Panc1 (cell line): ENCODE results near the gene USO1. TPM values are rescaled to one million over a fixed set of nuclear protein-coding genes. Genes with fewer than 3 reads are reported as not detected.

Source experiments
- ATAC-seq: fragments of 200-7000 bp; cut with Tn5 transposase; 2 replicates; pipeline ENCODE4 v1.9.1; 2020; ENCODE audit warnings: mild to moderate bottlenecking, moderate library complexity
- Bru-seq: library from RNA; stranded (reverse); fragments of 400-500 nt; gene quantifications from one replicate; lab custom pipeline; 2021; lab: Mats Ljungman, UMichigan
- BruChase-seq, 2 experiments: library from RNA; stranded (reverse); fragments of 400-500 nt; gene quantifications; one replicate each; lab custom pipeline; 2021; lab: Mats Ljungman, UMichigan
- BruUV-seq: library from RNA; stranded (reverse); fragments of 400-500 nt; replicated peaks from 2 replicates; lab custom pipeline; 2021; lab: Mats Ljungman, UMichigan
- CTCF ChIA-PET: fragments of 300-600 bp; sonication (Branson Sonifier 250); formaldehyde crosslinking; loops from one replicate; lab custom pipeline; 2022; ENCODE audit warnings: antibody characterized with exemption; lab: Charles Lee
- POLR2A ChIA-PET: fragments of 300-600 bp; sonication (Branson Sonifier 250); formaldehyde crosslinking; loops from one replicate; lab custom pipeline; 2022; ENCODE audit warnings: antibody characterized with exemption; lab: Charles Lee
- DNase-seq: peaks from one replicate; pipeline ENCODE4 v3.0.0-alpha.2; 2010; ENCODE audit warnings: low read depth, low spot score
- H3K27ac ChIP-seq: 2 replicates; pipeline ENCODE4 v1.5.1; 2011; ENCODE audit warnings: mild to moderate bottlenecking, low read length, inconsistent platforms
- H3K27me3 ChIP-seq: fragments of 200-500 bp; sonication (Bioruptor generic); 2 replicates; pipeline ENCODE4 v1.6.0; 2014; ENCODE audit warnings: low read length, inconsistent platforms; ENCODE audit not compliant: control insufficient read depth, insufficient read depth
- H3K36me3 ChIP-seq: fragments of 200-500 bp; sonication (Bioruptor generic); 2 replicates; pipeline ENCODE4 v1.5.1; 2014; ENCODE audit warnings: inconsistent platforms, mild to moderate bottlenecking, low read length, moderate library complexity; ENCODE audit not compliant: control insufficient read depth, insufficient read depth
- H3K4me1 ChIP-seq: 2 replicates; pipeline ENCODE4 v1.5.1; 2011; ENCODE audit warnings: inconsistent platforms, mild to moderate bottlenecking, low read length, moderate library complexity; ENCODE audit not compliant: control insufficient read depth, insufficient read depth
- H3K4me3 ChIP-seq, 2 experiments: 2 replicates each; pipeline ENCODE4 v1.5.1; 2011 to 2012; ENCODE audit warnings: low read depth in 2 of 2, low read length in 2 of 2, mild to moderate bottlenecking in 2 of 2, inconsistent platforms in 1 of 2, moderate library complexity in 1 of 2
- H3K9me3 ChIP-seq: fragments of 200-500 bp; sonication (Bioruptor generic); 2 replicates; pipeline ENCODE4 v1.5.1; 2014; ENCODE audit warnings: low read depth, mild to moderate bottlenecking, inconsistent platforms, low read length, moderate library complexity; ENCODE audit not compliant: control insufficient read depth, insufficient read depth
- POLR2AphosphoS5 ChIP-seq: IDR thresholded peaks from 2 replicates; pipeline ENCODE4 v1.6.1; 2012; ENCODE audit warnings: mild to moderate bottlenecking, low read depth, low read length, moderate library complexity
- SIN3A ChIP-seq: IDR thresholded peaks from 2 replicates; pipeline ENCODE4 v1.6.1; 2012; ENCODE audit warnings: low read depth, mild to moderate bottlenecking, low read length, moderate library complexity, borderline replicate concordance; ENCODE audit not compliant: insufficient read depth
- TCF7L2 ChIP-seq: IDR thresholded peaks from 2 replicates; pipeline ENCODE4 v1.6.1; 2011; ENCODE audit warnings: mild to moderate bottlenecking, low read depth, low read length, inconsistent platforms
- in situ Hi-C: cut with HindIII; loops from 2 replicates; pipeline ENCODE4 v1.10.0; 2016; ENCODE audit warnings: low sequenced_read_pairs, low pct_unique_long_range_greater_than_20kb
- intact Hi-C: fragments of 100-400 bp; cut with micrococcal nuclease; formaldehyde crosslinking; loops from one replicate; pipeline ENCODE4 v1.10.0; 2022; ENCODE audit not compliant: unreplicated experiment
- long read RNA-seq: library from polyadenylated mRNA; unstranded; transcript quantifications from one replicate; pipeline ENCODE4 v2.0.0, GENCODE V29; 2021; ENCODE audit not compliant: unreplicated experiment
- polyA plus RNA-seq: library from polyadenylated mRNA; unstranded; fragments of >200 nt; gene quantifications from one replicate; pipeline ENCODE4 v1.2.1, GENCODE V29; 2012; ENCODE audit warnings: missing spikeins; ENCODE audit not compliant: insufficient read length
- total RNA-seq: library from RNA; stranded (reverse); gene quantifications from one replicate; pipeline ENCODE4 v1.2.1, GENCODE V29; 2021; ENCODE audit not compliant: unreplicated experiment
- TF ChIP-seq, protein P1 (sequence below), 2 experiments: IDR thresholded peaks; 2 replicates each; pipeline ENCODE4 v1.6.1; 2011 to 2012; ENCODE audit warnings: low read depth in 2 of 2, control low read depth in 1 of 2, low read length in 1 of 2, mild to moderate bottlenecking in 1 of 2, moderate library complexity in 1 of 2; ENCODE audit not compliant: insufficient read depth in 1 of 2
- TF ChIP-seq, protein P2 (sequence below): fragments of 450-650 bp; IDR thresholded peaks from 2 replicates; pipeline ENCODE4 v1.5.1; 2017; ENCODE audit warnings: mild to moderate bottlenecking

Gene USO1
- total RNA-seq (50.0 TPM), Bru-seq, nascent RNA (percentile 79 among the genes with signal in this experiment), BruChase-seq, experiment 1, labeled RNA remaining after a 2-hour chase (percentile 84 among the genes with signal in this experiment), BruChase-seq, experiment 2, labeled RNA remaining after a 6-hour chase (percentile 87 among the genes with signal in this experiment)
- 23.4 TPM for polyA plus RNA-seq
- long read RNA-seq, full-length matches to known transcripts, result 135 of 223 reads
- long read RNA-seq, partial matches to known transcripts, result 28 of 223 reads
- long read RNA-seq, other reads (novel, unspliced or antisense), result 60 of 223 reads

GRCh38 chr4:75724066-75724866, at the start of gene USO1:
USO1 (plus strand) TSS chr4:75724577; CDS start chr4:75724820, 243 bp downstream.
- CTCF ChIA-PET, result interaction anchor here (0.6 to 0.8 kb wide), 3 partner anchors 15 to 147 kb away, joined by 3 to 4 read pairs (median 3); no protein-coding TSS in a partner anchor
- no peaks in the 10 kb centered on the region for H3K27me3 ChIP-seq
- intact Hi-C loops, result no loop called here
- POLR2A ChIA-PET, result interaction anchor here (0.6 to 1.0 kb wide), 5 partner anchors 9 to 260 kb away, joined by 3 to 4 read pairs (median 3); partner anchors contain the start of gene NAAA
- no peaks in the 10 kb centered on the region; the same call in 1 of the 2 replicates for H3K36me3 ChIP-seq
- peak within 1 kb of the TSS; percentile 92 for H3K27ac ChIP-seq
- no peaks in the 10 kb centered on the region for H3K9me3 ChIP-seq
- TF ChIP-seq POLR2AphosphoS5, result peak; percentile 94
- 0 out of 2 replicates have a peak, but pooled peaks have one; percentile 53 for TF ChIP-seq SIN3A
- TF ChIP-seq, protein P1, sequence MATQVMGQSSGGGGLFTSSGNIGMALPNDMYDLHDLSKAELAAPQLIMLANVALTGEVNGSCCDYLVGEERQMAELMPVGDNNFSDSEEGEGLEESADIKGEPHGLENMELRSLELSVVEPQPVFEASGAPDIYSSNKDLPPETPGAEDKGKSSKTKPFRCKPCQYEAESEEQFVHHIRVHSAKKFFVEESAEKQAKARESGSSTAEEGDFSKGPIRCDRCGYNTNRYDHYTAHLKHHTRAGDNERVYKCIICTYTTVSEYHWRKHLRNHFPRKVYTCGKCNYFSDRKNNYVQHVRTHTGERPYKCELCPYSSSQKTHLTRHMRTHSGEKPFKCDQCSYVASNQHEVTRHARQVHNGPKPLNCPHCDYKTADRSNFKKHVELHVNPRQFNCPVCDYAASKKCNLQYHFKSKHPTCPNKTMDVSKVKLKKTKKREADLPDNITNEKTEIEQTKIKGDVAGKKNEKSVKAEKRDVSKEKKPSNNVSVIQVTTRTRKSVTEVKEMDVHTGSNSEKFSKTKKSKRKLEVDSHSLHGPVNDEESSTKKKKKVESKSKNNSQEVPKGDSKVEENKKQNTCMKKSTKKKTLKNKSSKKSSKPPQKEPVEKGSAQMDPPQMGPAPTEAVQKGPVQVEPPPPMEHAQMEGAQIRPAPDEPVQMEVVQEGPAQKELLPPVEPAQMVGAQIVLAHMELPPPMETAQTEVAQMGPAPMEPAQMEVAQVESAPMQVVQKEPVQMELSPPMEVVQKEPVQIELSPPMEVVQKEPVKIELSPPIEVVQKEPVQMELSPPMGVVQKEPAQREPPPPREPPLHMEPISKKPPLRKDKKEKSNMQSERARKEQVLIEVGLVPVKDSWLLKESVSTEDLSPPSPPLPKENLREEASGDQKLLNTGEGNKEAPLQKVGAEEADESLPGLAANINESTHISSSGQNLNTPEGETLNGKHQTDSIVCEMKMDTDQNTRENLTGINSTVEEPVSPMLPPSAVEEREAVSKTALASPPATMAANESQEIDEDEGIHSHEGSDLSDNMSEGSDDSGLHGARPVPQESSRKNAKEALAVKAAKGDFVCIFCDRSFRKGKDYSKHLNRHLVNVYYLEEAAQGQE (IDR thresholded peaks at IDR 0.05; ENCODE audit: insufficient read depth in 1 of 2, low read depth in 2 of 2, low read length in 1 of 2), result no peak
- no peak for TF ChIP-seq TCF7L2
- TF ChIP-seq, protein P2, sequence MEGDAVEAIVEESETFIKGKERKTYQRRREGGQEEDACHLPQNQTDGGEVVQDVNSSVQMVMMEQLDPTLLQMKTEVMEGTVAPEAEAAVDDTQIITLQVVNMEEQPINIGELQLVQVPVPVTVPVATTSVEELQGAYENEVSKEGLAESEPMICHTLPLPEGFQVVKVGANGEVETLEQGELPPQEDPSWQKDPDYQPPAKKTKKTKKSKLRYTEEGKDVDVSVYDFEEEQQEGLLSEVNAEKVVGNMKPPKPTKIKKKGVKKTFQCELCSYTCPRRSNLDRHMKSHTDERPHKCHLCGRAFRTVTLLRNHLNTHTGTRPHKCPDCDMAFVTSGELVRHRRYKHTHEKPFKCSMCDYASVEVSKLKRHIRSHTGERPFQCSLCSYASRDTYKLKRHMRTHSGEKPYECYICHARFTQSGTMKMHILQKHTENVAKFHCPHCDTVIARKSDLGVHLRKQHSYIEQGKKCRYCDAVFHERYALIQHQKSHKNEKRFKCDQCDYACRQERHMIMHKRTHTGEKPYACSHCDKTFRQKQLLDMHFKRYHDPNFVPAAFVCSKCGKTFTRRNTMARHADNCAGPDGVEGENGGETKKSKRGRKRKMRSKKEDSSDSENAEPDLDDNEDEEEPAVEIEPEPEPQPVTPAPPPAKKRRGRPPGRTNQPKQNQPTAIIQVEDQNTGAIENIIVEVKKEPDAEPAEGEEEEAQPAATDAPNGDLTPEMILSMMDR, result peak; percentile 79
- H3K4me1 ChIP-seq, result peaks cover 16% of the 10 kb centered on the region
- in situ Hi-C loops, result no loop called here
- DNase-seq (peak; percentile 91), ATAC-seq (peak; percentile 97)
- no TSS peak for BruUV-seq
- H3K4me3 ChIP-seq, result peak within 1 kb of the TSS; percentile 87 to 91

GRCh38 chr4:75675004-75675531, 49.3 kb upstream of the USO1 start:
- intact Hi-C loops (no loop called here), in situ Hi-C loops (no loop called here)
- TF ChIP-seq SIN3A (no peak), TCF7L2 (no peak), POLR2AphosphoS5 (no peak)
- TF ChIP-seq, protein P1 (IDR thresholded peaks at IDR 0.05; ENCODE audit: insufficient read depth in 1 of 2, low read depth in 2 of 2, low read length in 1 of 2), result no peak
- TF ChIP-seq, protein P2, result no peak
- no peaks in the 10 kb centered on the region for H3K9me3 ChIP-seq
- DNase-seq, result no peak
- BruUV-seq, result no TSS peak
- H3K27ac ChIP-seq, result no peak overlapping the region
- ChIA-PET POLR2A (interaction anchor here (0.7 kb wide), 1 partner anchor 119 kb away, joined by 17 read pairs; the partner anchor contains the start of gene ODAPH), CTCF (no interaction called here)
- ATAC-seq, result no peak
- H3K27me3 ChIP-seq, result no peaks in the 10 kb centered on the region
- H3K36me3 ChIP-seq, result peaks cover 10% of the 10 kb centered on the region
- H3K4me3 ChIP-seq, result no peak overlapping the region
- H3K4me1 ChIP-seq, result peaks cover 21% of the 10 kb centered on the region; the same call in 1 of the 2 replicates
